ENCODE results near the gene GSTA2. TPM values are rescaled to one million over a fixed set of nuclear protein-coding genes. Genes with fewer than 3 reads are reported as not detected.

GSTA2 gene
- total RNA-seq, 2 experiments from 2014 or later, result not detected

GRCh38 chr6:52731719-52732118 is 31.6 kb downstream of the GSTA2 start:
- Mint-ChIP-seq H3K4me3 (no peak overlapping the region), H3K27me3 (no peaks in the 10 kb centered on the region), H3K4me1 (ENCODE audit: low read depth) (no peaks in the 10 kb centered on the region), H3K9me3 (no peaks in the 10 kb centered on the region), H3K27ac (no peak overlapping the region), H3K36me3 (no peaks in the 10 kb centered on the region)
- CTCF ChIA-PET, result no interaction called here
- POLR2A ChIA-PET, result no interaction called here
- no peak for DNase-seq
- intact Hi-C loops (cut with micrococcal nuclease), result no loop called here

- intact Hi-C loops (cut with micrococcal nuclease), result no loop called here
- H3K27ac Mint-ChIP-seq, result no peak overlapping the region
- H3K4me3 Mint-ChIP-seq, result no peak overlapping the region
- ChIA-PET CTCF (no interaction called here), POLR2A (no interaction called here)
- H3K27me3 Mint-ChIP-seq, result no peaks in the 10 kb centered on the region
- no peaks in the 10 kb centered on the region for H3K9me3 Mint-ChIP-seq
- no peak for DNase-seq
- H3K36me3 Mint-ChIP-seq, result no peaks in the 10 kb centered on the region
- H3K4me1 Mint-ChIP-seq (ENCODE audit: low read depth), result no peaks in the 10 kb centered on the region
Observed at GRCh38 chr6:52729576-52729975, 33.7 kb downstream of the GSTA2 start.

- Mint-ChIP-seq H3K36me3 (no peaks in the 10 kb centered on the region), H3K4me1 (ENCODE audit: low read depth) (no peaks in the 10 kb centered on the region), H3K27ac (no peak overlapping the region), H3K9me3 (no peaks in the 10 kb centered on the region), H3K27me3 (no peaks in the 10 kb centered on the region), H3K4me3 (no peak overlapping the region)
- DNase-seq, result no peak
- ChIA-PET CTCF (interaction anchor here (0.7 kb wide), 1 partner anchor 11 kb away, joined by 3 read pairs; no protein-coding TSS in a partner anchor), POLR2A (interaction anchor here (0.6 kb wide), 1 partner anchor 10 kb away, joined by 6 read pairs; no protein-coding TSS in a partner anchor)
- intact Hi-C loops (cut with micrococcal nuclease), result no loop called here
Observed at GRCh38 chr6:52728394-52728793, 34.9 kb downstream of the GSTA2 start.

- no peak overlapping the region for H3K27ac Mint-ChIP-seq
- H3K27me3 Mint-ChIP-seq, result no peaks in the 10 kb centered on the region
- no peak for DNase-seq
- ChIA-PET CTCF (no interaction called here), POLR2A (no interaction called here)
- H3K36me3 Mint-ChIP-seq, result no peaks in the 10 kb centered on the region
- intact Hi-C loops (cut with micrococcal nuclease), result no loop called here
- H3K4me1 Mint-ChIP-seq (ENCODE audit: low read depth), result no peaks in the 10 kb centered on the region
- no peaks in the 10 kb centered on the region for H3K9me3 Mint-ChIP-seq
- no peak overlapping the region for H3K4me3 Mint-ChIP-seq
Observed at GRCh38 chr6:52727908-52728307, 35.4 kb downstream of the GSTA2 start.

GRCh38 chr6:52726741-52727535 is 36.3 kb downstream of the GSTA2 start:
- H3K27me3 Mint-ChIP-seq, result no peaks in the 10 kb centered on the region
- CTCF ChIA-PET, result no interaction called here
- no peak for DNase-seq
- H3K4me3 Mint-ChIP-seq, result no peak overlapping the region
- no peak overlapping the region for H3K27ac Mint-ChIP-seq
- intact Hi-C loops (cut with micrococcal nuclease), result no loop called here
- POLR2A ChIA-PET, result no interaction called here
- no peaks in the 10 kb centered on the region for H3K4me1 Mint-ChIP-seq (ENCODE audit: low read depth)
- no peaks in the 10 kb centered on the region for H3K36me3 Mint-ChIP-seq
- H3K9me3 Mint-ChIP-seq, result no peaks in the 10 kb centered on the region

- ChIA-PET CTCF (no interaction called here), POLR2A (no interaction called here)
- H3K27me3 Mint-ChIP-seq, result no peaks in the 10 kb centered on the region
- H3K27ac Mint-ChIP-seq, result no peak overlapping the region
- intact Hi-C loops (cut with micrococcal nuclease), result no loop called here
- no peak for DNase-seq
- H3K36me3 Mint-ChIP-seq, result no peaks in the 10 kb centered on the region
- H3K9me3 Mint-ChIP-seq, result no peaks in the 10 kb centered on the region
- no peak overlapping the region for H3K4me3 Mint-ChIP-seq
- no peaks in the 10 kb centered on the region for H3K4me1 Mint-ChIP-seq (ENCODE audit: low read depth)
Observed at GRCh38 chr6:52726193-52726542, 37.1 kb downstream of the GSTA2 start.

GRCh38 chr6:52725535-52726192 is 37.6 kb downstream of the GSTA2 start:
- Mint-ChIP-seq H3K27me3 (no peaks in the 10 kb centered on the region), H3K9me3 (no peaks in the 10 kb centered on the region), H3K4me1 (ENCODE audit: low read depth) (no peaks in the 10 kb centered on the region), H3K36me3 (no peaks in the 10 kb centered on the region), H3K4me3 (no peak overlapping the region), H3K27ac (no peak overlapping the region)
- DNase-seq, result no peak
- intact Hi-C loops (cut with micrococcal nuclease), result no loop called here
- POLR2A ChIA-PET, result no interaction called here
- CTCF ChIA-PET, result interaction anchor here (1.9 kb wide), 1 partner anchor 10 kb away, joined by 5 read pairs; no protein-coding TSS in a partner anchor

GRCh38 chr6:52725143-52725534 is 38.1 kb downstream of the GSTA2 start:
- ChIA-PET POLR2A (no interaction called here), CTCF (interaction anchor here (0.6 to 1.9 kb wide), 7 partner anchors 9 to 341 kb away, joined by 3 to 5 read pairs (median 3); no protein-coding TSS in a partner anchor)
- DNase-seq, result no peak
- H3K9me3 Mint-ChIP-seq, result no peaks in the 10 kb centered on the region
- H3K27ac Mint-ChIP-seq, result no peak overlapping the region
- intact Hi-C loops (cut with micrococcal nuclease), result no loop called here
- H3K4me3 Mint-ChIP-seq, result no peak overlapping the region
- no peaks in the 10 kb centered on the region for H3K4me1 Mint-ChIP-seq (ENCODE audit: low read depth)
- no peaks in the 10 kb centered on the region for H3K27me3 Mint-ChIP-seq
- H3K36me3 Mint-ChIP-seq, result no peaks in the 10 kb centered on the region

- DNase-seq, result peak; percentile 75
- ChIA-PET POLR2A (no interaction called here), CTCF (interaction anchor here (0.6 to 1.9 kb wide), 9 partner anchors 9 to 342 kb away, joined by 3 to 5 read pairs (median 3); no protein-coding TSS in a partner anchor)
- H3K4me3 Mint-ChIP-seq, result no peak overlapping the region
- no peaks in the 10 kb centered on the region for H3K9me3 Mint-ChIP-seq
- H3K4me1 Mint-ChIP-seq (ENCODE audit: low read depth), result no peaks in the 10 kb centered on the region
- no peaks in the 10 kb centered on the region for H3K27me3 Mint-ChIP-seq
- intact Hi-C loops (cut with micrococcal nuclease), result no loop called here
- no peak overlapping the region for H3K27ac Mint-ChIP-seq
- H3K36me3 Mint-ChIP-seq, result no peaks in the 10 kb centered on the region
Observed at GRCh38 chr6:52724406-52725121, 38.7 kb downstream of the GSTA2 start.

- POLR2A ChIA-PET, result no interaction called here
Observed at GRCh38 chr6:52724042-52724405, 39.3 kb downstream of the GSTA2 start.

GRCh38 chr6:52720321-52720720 is 43.0 kb downstream of the GSTA2 start:
- DNase-seq, result no peak
- Mint-ChIP-seq H3K27ac (no peak overlapping the region), H3K9me3 (no peaks in the 10 kb centered on the region), H3K27me3 (no peaks in the 10 kb centered on the region), H3K36me3 (no peaks in the 10 kb centered on the region), H3K4me1 (ENCODE audit: low read depth) (no peaks in the 10 kb centered on the region), H3K4me3 (no peak overlapping the region)
- ChIA-PET POLR2A (no interaction called here), CTCF (no interaction called here)
- intact Hi-C loops (cut with micrococcal nuclease), result no loop called here

More at GRCh38 chr6:52724042-52724405, 39.3 kb downstream of the GSTA2 start:
- no peaks in the 10 kb centered on the region for H3K9me3 Mint-ChIP-seq
- CTCF ChIA-PET, result interaction anchor here (0.6 to 1.9 kb wide), 7 partner anchors 8 to 339 kb away, joined by 3 to 5 read pairs (median 3); no protein-coding TSS in a partner anchor
- no peak overlapping the region for H3K4me3 Mint-ChIP-seq
- no peak for DNase-seq
- no peak overlapping the region for H3K27ac Mint-ChIP-seq
- no peaks in the 10 kb centered on the region for H3K4me1 Mint-ChIP-seq (ENCODE audit: low read depth)
- intact Hi-C loops (cut with micrococcal nuclease), result no loop called here
- no peaks in the 10 kb centered on the region for H3K36me3 Mint-ChIP-seq
- H3K27me3 Mint-ChIP-seq, result no peaks in the 10 kb centered on the region

- CTCF ChIA-PET, result interaction anchor here (0.9 to 1.1 kb wide), 2 partner anchors 99 to 101 kb away, joined by 3 read pairs; no protein-coding TSS in a partner anchor
Observed at GRCh38 chr6:52718550-52718949, 44.7 kb downstream of the GSTA2 start.

More at GRCh38 chr6:52718550-52718949, 44.7 kb downstream of the GSTA2 start:
- H3K4me3 Mint-ChIP-seq, result no peak overlapping the region
- no peaks in the 10 kb centered on the region for H3K36me3 Mint-ChIP-seq
- no peak overlapping the region for H3K27ac Mint-ChIP-seq
- POLR2A ChIA-PET, result no interaction called here
- intact Hi-C loops (cut with micrococcal nuclease), result no loop called here
- no peaks in the 10 kb centered on the region for H3K9me3 Mint-ChIP-seq
- peaks cover 2% of the 10 kb centered on the region for H3K27me3 Mint-ChIP-seq
- DNase-seq, result no peak
- H3K4me1 Mint-ChIP-seq (ENCODE audit: low read depth), result no peaks in the 10 kb centered on the region

Measured in activated CD4-positive, alpha-beta memory T cell treated with anti-CD3 and anti-CD28 coated beads for 36 hours (primary cell).